Neuronal stem cell (in vitro differentiated cells): ENCODE measurements around the gene TNFRSF12A.
A peak's percentile ranks its signal among the peaks of the same experiment; 100 is the strongest.

Experiments
- DNase-seq: peaks from one replicate; pipeline ENCODE4 v3.0.0-alpha.2; 2013; ENCODE audit warnings: low spot score
- H2AFZ ChIP-seq: one replicate; pipeline ENCODE4 v1.6.1; 2013; ENCODE audit warnings: mild to moderate bottlenecking, low read length, inconsistent platforms
- H2AK5ac ChIP-seq: 2 replicates; pipeline ENCODE4 v1.6.1; 2013; ENCODE audit warnings: low read depth, mild to moderate bottlenecking, inconsistent platforms, low read length, moderate library complexity, mixed read lengths
- H2BK120ac ChIP-seq: 2 replicates; pipeline ENCODE4 v1.6.1; 2013; ENCODE audit warnings: low read depth, mild to moderate bottlenecking, inconsistent platforms, low read length, moderate library complexity, mixed read lengths
- H2BK12ac ChIP-seq: one replicate; pipeline ENCODE4 v1.6.1; 2013; ENCODE audit warnings: low read length, inconsistent platforms
- H2BK15ac ChIP-seq: 2 replicates; pipeline ENCODE4 v1.6.1; 2013; ENCODE audit warnings: mild to moderate bottlenecking, low read length, inconsistent platforms, mixed read lengths
- H2BK5ac ChIP-seq: one replicate; pipeline ENCODE4 v1.6.1; 2013; ENCODE audit warnings: inconsistent platforms, mild to moderate bottlenecking, low read length, moderate library complexity
- H3K14ac ChIP-seq: one replicate; pipeline ENCODE4 v1.6.1; 2013; ENCODE audit warnings: low read length, inconsistent platforms
- H3K18ac ChIP-seq: 2 replicates; pipeline ENCODE4 v1.6.1; 2013; ENCODE audit warnings: low read length, inconsistent platforms
- H3K23ac ChIP-seq: 2 replicates; pipeline ENCODE4 v1.6.1; 2013; ENCODE audit warnings: low read depth, mild to moderate bottlenecking, mixed read lengths, low read length, inconsistent platforms; ENCODE audit not compliant: poor library complexity
- H3K27ac ChIP-seq: replicated peaks from 3 replicates; pipeline ENCODE4 v1.5.1; 2013; ENCODE audit warnings: low read length, inconsistent platforms
- H3K27me3 ChIP-seq, 3 experiments: 2 replicates each; pipeline ENCODE4 v1.6.1; 2013; ENCODE audit warnings: low read length in 3 of 3, mild to moderate bottlenecking in 2 of 3, inconsistent platforms in 1 of 3, low read depth in 1 of 3, mixed read lengths in 1 of 3, moderate library complexity in 1 of 3; ENCODE audit not compliant: control insufficient read depth in 3 of 3, insufficient read depth in 3 of 3
- H3K36me3 ChIP-seq, 2 donors: replicated peaks in 1 of 2; 2 replicates each; pipeline ENCODE4 v1.6.1; 2013; ENCODE audit warnings: low read length in 2 of 2; ENCODE audit not compliant: control insufficient read depth in 2 of 2, insufficient read depth in 2 of 2
- H3K4ac ChIP-seq: 2 replicates; pipeline ENCODE4 v1.6.1; 2013; ENCODE audit warnings: inconsistent platforms, mild to moderate bottlenecking, low read length, moderate library complexity
- H3K4me1 ChIP-seq, 2 donors: 1 replicate in 1 of 2; 2 replicates in 1 of 2; pipeline ENCODE4 v1.6.1; 2013; ENCODE audit warnings: low read length in 2 of 2, low read depth in 1 of 2; ENCODE audit not compliant: control insufficient read depth in 2 of 2, insufficient read depth in 1 of 2
- H3K4me2 ChIP-seq: one replicate; pipeline ENCODE4 v1.6.1; 2013; ENCODE audit warnings: mild to moderate bottlenecking, low read length, inconsistent platforms; ENCODE audit not compliant: insufficient read depth, poor library complexity, severe bottlenecking
- H3K4me3 ChIP-seq, 2 donors: 2 replicates each; pipeline ENCODE4 v1.5.1; 2013; ENCODE audit warnings: low read length in 2 of 2, mild to moderate bottlenecking in 2 of 2, inconsistent platforms in 1 of 2, moderate library complexity in 1 of 2
- H3K79me1 ChIP-seq: one replicate; pipeline ENCODE4 v1.6.1; 2013; ENCODE audit warnings: low read depth, mild to moderate bottlenecking, inconsistent platforms, low read length, moderate library complexity
- H3K9ac ChIP-seq: one replicate; pipeline ENCODE4 v1.6.1; 2013; ENCODE audit warnings: mild to moderate bottlenecking, low read depth, low read length, inconsistent platforms; ENCODE audit not compliant: poor library complexity
- H3K9me3 ChIP-seq, 2 donors: replicated peaks in 1 of 2; 2 replicates each; pipeline versions ENCODE3 to v1.6.1; 2013; ENCODE audit warnings: low read length in 2 of 2, mild to moderate bottlenecking in 2 of 2, inconsistent platforms in 1 of 2, low read depth in 1 of 2, mixed read lengths in 1 of 2, moderate library complexity in 1 of 2; ENCODE audit not compliant: control insufficient read depth in 2 of 2, insufficient read depth in 1 of 2
- H4K8ac ChIP-seq: one replicate; pipeline ENCODE4 v1.6.1; 2013; ENCODE audit warnings: low read depth, mild to moderate bottlenecking, inconsistent platforms, low read length, moderate library complexity
- H4K91ac ChIP-seq: one replicate; pipeline ENCODE4 v1.6.1; 2013; ENCODE audit warnings: low read length, low read depth, mild to moderate bottlenecking, inconsistent platforms; ENCODE audit not compliant: poor library complexity
- WGBS, 2 donors: extraction: QIAGEN DNeasy Blood & Tissue Kit; methylation state at CpG; one replicate each; pipeline ENCODE4 v1.1.7; 2013; ENCODE audit warnings: missing lambda C conversion rate in 2 of 2, mixed read lengths in 1 of 2; ENCODE audit not compliant: insufficient read length in 2 of 2, insufficient replicate concordance in 1 of 2; ENCODE audit errors: extremely low coverage in 2 of 2; 5-methylcytosine and 5-hydroxymethylcytosine counted together

Gene TNFRSF12A

GRCh38 chr16:2971985-2972784 is 48.0 kb upstream of the TNFRSF12A start:
- Histone ChIP-seq H3K9me3 (no peaks in the 10 kb centered on the region), H2AFZ (no peak overlapping the region), H2AK5ac (no peak overlapping the region), H3K4me1 (peaks cover 10 to 13% of the 10 kb centered on the region in 2 donors), H3K36me3 (peaks cover 32 to 64% of the 10 kb centered on the region in 2 donors), H3K23ac (peak overlapping the region; percentile 93), H4K8ac (no peak overlapping the region), H3K27ac (no peak overlapping the region), H2BK15ac (no peak overlapping the region), H3K9ac (no peak overlapping the region), H3K4me3 (no peak overlapping the region), H3K14ac (no peak overlapping the region), H2BK5ac (no peak overlapping the region), H2BK120ac (no peak overlapping the region), H3K18ac (no peak overlapping the region), H3K4me2 (no peak overlapping the region), H3K27me3 (peaks cover 0 to 10% (median 0%) of the 10 kb centered on the region in 3 experiments), H3K4ac (no peak overlapping the region), H2BK12ac (no peak overlapping the region), H4K91ac (no peak overlapping the region), H3K79me1 (peaks cover 14% of the 10 kb centered on the region)
- WGBS, 2 donors, result no CpG with 5 or more reads among the region's 15 CpGs
- no peak for DNase-seq

- H4K8ac ChIP-seq, result no peak overlapping the region
- no peak overlapping the region for H2BK5ac ChIP-seq
- no peak overlapping the region for H3K4me2 ChIP-seq
- H3K9me3 ChIP-seq, result no peaks in the 10 kb centered on the region
- H3K4me3 ChIP-seq, result no peak overlapping the region
- no peak overlapping the region for H2BK120ac ChIP-seq
- no peak overlapping the region for H3K27ac ChIP-seq
- H3K18ac ChIP-seq, result no peak overlapping the region
- peak overlapping the region; percentile 13 for H3K23ac ChIP-seq
- WGBS, 2 donors, result no CpG with 5 or more reads among the region's 5 CpGs
- no peak for DNase-seq
- no peak overlapping the region for H3K4ac ChIP-seq
- peaks cover 15% of the 10 kb centered on the region for H3K79me1 ChIP-seq
- no peak overlapping the region for H4K91ac ChIP-seq
- no peak overlapping the region for H3K9ac ChIP-seq
- peaks cover 10 to 13% of the 10 kb centered on the region in 2 donors for H3K4me1 ChIP-seq
- H2AK5ac ChIP-seq, result no peak overlapping the region
- H2BK12ac ChIP-seq, result no peak overlapping the region
- no peak overlapping the region for H2AFZ ChIP-seq
- H3K14ac ChIP-seq, result no peak overlapping the region
- H3K27me3 ChIP-seq, result peaks cover 0 to 4% (median 0%) of the 10 kb centered on the region in 3 experiments
- H3K36me3 ChIP-seq, result peaks cover 32 to 74% of the 10 kb centered on the region in 2 donors
- H2BK15ac ChIP-seq, result no peak overlapping the region
These were observed 47.1 kb upstream of the TNFRSF12A start for GRCh38 chr16:2973093-2973492.

GRCh38 chr16:2973605-2974318 is 46.4 kb upstream of the TNFRSF12A start:
- H3K27me3 ChIP-seq, result no peaks in the 10 kb centered on the region
- H2BK15ac ChIP-seq, result no peak overlapping the region
- H3K9me3 ChIP-seq, result no peaks in the 10 kb centered on the region
- H3K79me1 ChIP-seq, result peaks cover 15% of the 10 kb centered on the region
- no peak overlapping the region for H3K4ac ChIP-seq
- H3K27ac ChIP-seq, result no peak overlapping the region
- H3K14ac ChIP-seq, result no peak overlapping the region
- H2AK5ac ChIP-seq, result no peak overlapping the region
- H2BK5ac ChIP-seq, result no peak overlapping the region
- H3K9ac ChIP-seq, result no peak overlapping the region
- H2BK12ac ChIP-seq, result no peak overlapping the region
- no peak overlapping the region for H4K91ac ChIP-seq
- no peak overlapping the region for H3K18ac ChIP-seq
- no peak overlapping the region for H2BK120ac ChIP-seq
- H3K36me3 ChIP-seq, result peaks cover 32 to 76% of the 10 kb centered on the region in 2 donors
- H3K23ac ChIP-seq, result peak overlapping the region; percentile 73
- H3K4me2 ChIP-seq, result no peak overlapping the region
- peak overlapping the region; percentile 65 for H4K8ac ChIP-seq
- peaks cover 7 to 9% of the 10 kb centered on the region in 2 donors for H3K4me1 ChIP-seq
- no peak for DNase-seq
- no CpG with 5 or more reads among the region's 17 CpGs for WGBS, 2 donors
- H3K4me3 ChIP-seq, result no peak overlapping the region
- no peak overlapping the region for H2AFZ ChIP-seq
